Prostate gland (tissue), 2 donors: ENCODE measurements around the gene HNRNPUL2.
"Not testable (repeated sequence)": the region's sequence is repeated elsewhere in the genome, so short reads cannot be mapped to it uniquely, and the experiment has no call there.

Experiments used
- POLR2A ChIP-seq: fragments of 450-650 bp; IDR thresholded peaks from one replicate; pipeline ENCODE4 v1.6.1; 2016; ENCODE audit warnings: antibody characterized with exemption, mild to moderate bottlenecking
- TF ChIP-seq, protein P1 (sequence below), 4 experiments: fragments of 200-600 bp in 2 of 4; fragments of 450-650 bp in 2 of 4; sonication (generic) in 2 of 4; IDR thresholded peaks; 1 replicate in 3 of 4; 2 replicates in 1 of 4; pipeline ENCODE4 v1.5.1; 2016 to 2019; ENCODE audit warnings: antibody characterized with exemption in 4 of 4, mild to moderate bottlenecking in 2 of 4, moderate library complexity in 2 of 4

DNA sequence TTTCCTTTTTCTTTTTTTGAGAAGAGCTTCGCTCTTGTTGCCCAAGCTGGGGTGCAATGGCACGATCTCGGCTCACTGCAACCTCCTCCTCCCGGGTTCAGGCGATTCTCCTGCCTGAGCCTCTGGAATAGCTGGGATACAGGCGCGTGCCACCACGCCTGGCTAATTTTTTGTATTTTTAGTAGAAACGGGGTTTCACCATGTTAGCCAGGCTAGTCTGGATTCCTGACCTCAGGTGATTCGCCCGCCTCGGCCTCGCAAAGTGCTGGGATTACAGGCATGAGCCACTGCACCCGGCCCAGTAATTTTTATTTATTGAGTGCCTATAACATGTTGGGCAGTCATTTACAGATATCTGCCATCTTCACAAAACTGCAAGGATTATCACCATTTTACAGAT, 2.8 kb upstream of the HNRNPUL2 start:
- TF ChIP-seq, protein P1, sequence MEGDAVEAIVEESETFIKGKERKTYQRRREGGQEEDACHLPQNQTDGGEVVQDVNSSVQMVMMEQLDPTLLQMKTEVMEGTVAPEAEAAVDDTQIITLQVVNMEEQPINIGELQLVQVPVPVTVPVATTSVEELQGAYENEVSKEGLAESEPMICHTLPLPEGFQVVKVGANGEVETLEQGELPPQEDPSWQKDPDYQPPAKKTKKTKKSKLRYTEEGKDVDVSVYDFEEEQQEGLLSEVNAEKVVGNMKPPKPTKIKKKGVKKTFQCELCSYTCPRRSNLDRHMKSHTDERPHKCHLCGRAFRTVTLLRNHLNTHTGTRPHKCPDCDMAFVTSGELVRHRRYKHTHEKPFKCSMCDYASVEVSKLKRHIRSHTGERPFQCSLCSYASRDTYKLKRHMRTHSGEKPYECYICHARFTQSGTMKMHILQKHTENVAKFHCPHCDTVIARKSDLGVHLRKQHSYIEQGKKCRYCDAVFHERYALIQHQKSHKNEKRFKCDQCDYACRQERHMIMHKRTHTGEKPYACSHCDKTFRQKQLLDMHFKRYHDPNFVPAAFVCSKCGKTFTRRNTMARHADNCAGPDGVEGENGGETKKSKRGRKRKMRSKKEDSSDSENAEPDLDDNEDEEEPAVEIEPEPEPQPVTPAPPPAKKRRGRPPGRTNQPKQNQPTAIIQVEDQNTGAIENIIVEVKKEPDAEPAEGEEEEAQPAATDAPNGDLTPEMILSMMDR (IDR thresholded peaks at IDR 0.05), result not testable (repeated sequence)
- not testable (repeated sequence) for TF ChIP-seq POLR2A
